Right atrium auricular region (tissue), 2 donors: ENCODE results near the gene CACNA2D4. TPM values are rescaled to one million over a fixed set of nuclear protein-coding genes. Genes with fewer than 3 reads are reported as not detected.

Experiments
- DNase-seq: peaks from one replicate; pipeline ENCODE4 v3.0.0-alpha.2; 2019; ENCODE audit warnings: low spot score
- H3K27ac ChIP-seq, 2 donors: fragments of 200-600 bp; sonication (generic); 1 replicate in 1 of 2; 2 replicates in 1 of 2; pipeline ENCODE4 v1.5.1; 2016 to 2019
- H3K27me3 ChIP-seq, 2 donors: fragments of 200-600 bp; sonication (generic); one replicate each; pipeline versions ENCODE4 v1.5.1 to v1.6.0; 2017 to 2019
- H3K36me3 ChIP-seq: fragments of 200-600 bp; sonication (generic); one replicate; pipeline ENCODE4 v1.5.1; 2016
- H3K4me1 ChIP-seq, 2 donors: fragments of 200-600 bp; sonication (generic); one replicate each; pipeline versions ENCODE4 v1.5.1 to v1.6.0; 2017 to 2019
- H3K4me3 ChIP-seq, 2 donors: fragments of 200-600 bp; sonication (generic); 1 replicate in 1 of 2; 2 replicates in 1 of 2; pipeline ENCODE4 v1.5.1; 2017 to 2019; ENCODE audit warnings: mild to moderate bottlenecking in 1 of 2, moderate library complexity in 1 of 2
- H3K9me3 ChIP-seq, 2 donors: fragments of 200-600 bp; sonication (generic); one replicate each; pipeline ENCODE4 v1.5.1; 2019
- total RNA-seq, 2 donors: library from RNA; depleted of rRNA; stranded (reverse); fragments of >200 nt; gene quantifications; one replicate each; pipeline ENCODE4 v1.1.0, GENCODE V29; 2016
- TF ChIP-seq, protein P1 (sequence below), 2 donors: fragments of 200-600 bp; sonication (generic); IDR thresholded peaks; one replicate each; pipeline ENCODE4 v1.5.1; 2019; ENCODE audit warnings: antibody characterized with exemption in 2 of 2

Gene CACNA2D4
- total RNA-seq, 2 donors from 2014 or later = 1.6 to 4.1 TPM

DNA sequence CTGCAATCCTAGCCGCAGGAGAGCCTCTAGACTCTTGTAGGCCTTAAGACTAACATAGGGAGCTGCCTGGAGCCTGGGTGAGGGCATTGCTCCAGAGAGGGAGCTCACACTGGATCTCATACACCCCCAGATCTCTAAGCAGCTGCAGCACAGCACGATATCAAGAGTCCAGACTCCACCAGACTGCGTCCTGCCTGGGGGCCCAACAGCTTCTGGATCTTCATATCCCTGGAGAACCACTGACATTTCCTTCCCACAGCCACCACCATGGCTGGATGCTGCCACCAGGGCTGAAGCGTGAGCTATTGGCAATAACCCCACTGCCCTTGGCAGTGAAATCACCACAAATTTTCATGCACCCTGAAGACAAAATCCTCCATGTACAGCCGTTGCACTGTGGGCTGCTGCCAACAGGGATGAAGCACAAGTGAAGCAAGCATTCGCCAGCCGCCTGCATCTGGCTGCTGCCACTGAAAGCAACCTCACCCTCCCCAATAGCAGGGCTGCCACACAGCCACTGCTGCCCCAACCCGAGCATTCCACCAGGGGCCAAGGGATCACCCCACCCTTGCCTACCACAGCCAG lies 28.2 kb downstream of the CACNA2D4 start:
- H3K27me3 ChIP-seq = no peaks in the 10 kb centered on the region
- H3K4me1 ChIP-seq = no peaks in the 10 kb centered on the region
- peaks cover 0 to 23% of the 10 kb centered on the region in 2 donors for H3K9me3 ChIP-seq
- H3K36me3 ChIP-seq = no peaks in the 10 kb centered on the region
- H3K4me3 ChIP-seq = no peak overlapping the region
- H3K27ac ChIP-seq = no peak overlapping the region
- TF ChIP-seq, protein P1, sequence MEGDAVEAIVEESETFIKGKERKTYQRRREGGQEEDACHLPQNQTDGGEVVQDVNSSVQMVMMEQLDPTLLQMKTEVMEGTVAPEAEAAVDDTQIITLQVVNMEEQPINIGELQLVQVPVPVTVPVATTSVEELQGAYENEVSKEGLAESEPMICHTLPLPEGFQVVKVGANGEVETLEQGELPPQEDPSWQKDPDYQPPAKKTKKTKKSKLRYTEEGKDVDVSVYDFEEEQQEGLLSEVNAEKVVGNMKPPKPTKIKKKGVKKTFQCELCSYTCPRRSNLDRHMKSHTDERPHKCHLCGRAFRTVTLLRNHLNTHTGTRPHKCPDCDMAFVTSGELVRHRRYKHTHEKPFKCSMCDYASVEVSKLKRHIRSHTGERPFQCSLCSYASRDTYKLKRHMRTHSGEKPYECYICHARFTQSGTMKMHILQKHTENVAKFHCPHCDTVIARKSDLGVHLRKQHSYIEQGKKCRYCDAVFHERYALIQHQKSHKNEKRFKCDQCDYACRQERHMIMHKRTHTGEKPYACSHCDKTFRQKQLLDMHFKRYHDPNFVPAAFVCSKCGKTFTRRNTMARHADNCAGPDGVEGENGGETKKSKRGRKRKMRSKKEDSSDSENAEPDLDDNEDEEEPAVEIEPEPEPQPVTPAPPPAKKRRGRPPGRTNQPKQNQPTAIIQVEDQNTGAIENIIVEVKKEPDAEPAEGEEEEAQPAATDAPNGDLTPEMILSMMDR (IDR thresholded peaks at IDR 0.05) = no peak
- peak; percentile 42 for DNase-seq

DNA sequence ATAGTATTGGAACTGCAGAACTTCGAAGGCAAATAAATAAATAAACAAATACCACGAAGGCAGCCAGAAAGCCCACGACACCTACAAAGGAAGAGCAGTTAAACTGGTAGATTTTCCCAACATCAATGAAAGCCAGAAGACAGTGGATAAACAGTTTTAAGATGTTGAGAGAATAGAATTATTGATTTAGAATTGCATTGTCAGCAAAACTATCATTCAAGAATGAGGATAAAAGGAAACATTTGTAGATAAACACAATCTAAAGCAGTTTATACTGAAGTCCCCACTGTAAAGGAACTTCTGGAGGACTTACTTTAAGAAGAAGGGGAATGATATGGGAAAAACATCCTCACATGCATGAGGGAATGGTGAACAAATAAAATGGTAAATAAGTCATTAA lies 29.5 kb downstream of the CACNA2D4 start:
- H3K9me3 ChIP-seq = peaks cover 0 to 23% of the 10 kb centered on the region in 2 donors
- no peak overlapping the region for H3K27ac ChIP-seq
- H3K27me3 ChIP-seq = no peaks in the 10 kb centered on the region
- H3K4me3 ChIP-seq = no peak overlapping the region
- TF ChIP-seq, protein P1 (IDR thresholded peaks at IDR 0.05) = no peak
- H3K4me1 ChIP-seq = no peaks in the 10 kb centered on the region
- no peaks in the 10 kb centered on the region for H3K36me3 ChIP-seq
- DNase-seq = no peak

GRCh38 chr12:1886396-1887008 lies 31.9 kb downstream of the CACNA2D4 start:
- DNase-seq = peak; percentile 9
- TF ChIP-seq, protein P1 (IDR thresholded peaks at IDR 0.05) = no peak

DNA sequence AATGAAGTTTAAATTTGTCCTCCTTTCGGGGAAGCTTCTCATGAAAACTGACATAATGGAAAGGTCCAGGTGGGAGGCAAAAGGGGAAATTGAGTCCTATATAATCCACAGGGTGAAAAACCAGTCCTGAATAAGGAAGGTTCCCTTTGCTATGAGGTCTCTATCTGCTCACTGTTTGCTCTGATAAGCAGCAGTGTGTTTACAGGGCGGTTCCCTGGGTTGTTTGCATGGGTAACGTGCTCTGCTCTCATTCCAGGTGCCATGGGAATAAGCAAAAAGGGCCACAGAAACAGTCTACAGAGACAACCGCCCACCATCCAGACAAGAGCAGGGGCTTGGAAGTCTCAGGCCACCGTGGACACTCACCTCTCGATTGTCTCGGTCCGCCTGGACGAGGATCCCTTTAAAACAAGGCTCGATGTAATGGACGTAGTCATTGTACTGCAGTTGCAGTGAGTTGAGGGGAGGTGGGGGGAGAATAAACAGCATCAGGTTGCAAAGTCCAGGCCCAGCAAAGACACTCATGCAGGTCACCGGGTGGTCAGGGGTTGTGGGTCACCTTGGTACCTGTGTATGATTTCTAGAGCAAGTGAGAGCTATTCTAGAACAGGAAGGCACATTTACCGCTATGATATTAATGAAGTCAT lies 32.7 kb downstream of the CACNA2D4 start:
- no peaks in the 10 kb centered on the region for H3K4me1 ChIP-seq
- DNase-seq = peak; percentile 23

More at GRCh38 chr12:1886396-1887008, 31.9 kb downstream of the CACNA2D4 start:
- H3K27ac ChIP-seq = no peak overlapping the region
- no peak overlapping the region for H3K4me3 ChIP-seq
- no peaks in the 10 kb centered on the region for H3K4me1 ChIP-seq
- H3K36me3 ChIP-seq = no peaks in the 10 kb centered on the region
- peaks cover 0 to 6% of the 10 kb centered on the region in 2 donors for H3K9me3 ChIP-seq
- H3K27me3 ChIP-seq = no peaks in the 10 kb centered on the region

DNA sequence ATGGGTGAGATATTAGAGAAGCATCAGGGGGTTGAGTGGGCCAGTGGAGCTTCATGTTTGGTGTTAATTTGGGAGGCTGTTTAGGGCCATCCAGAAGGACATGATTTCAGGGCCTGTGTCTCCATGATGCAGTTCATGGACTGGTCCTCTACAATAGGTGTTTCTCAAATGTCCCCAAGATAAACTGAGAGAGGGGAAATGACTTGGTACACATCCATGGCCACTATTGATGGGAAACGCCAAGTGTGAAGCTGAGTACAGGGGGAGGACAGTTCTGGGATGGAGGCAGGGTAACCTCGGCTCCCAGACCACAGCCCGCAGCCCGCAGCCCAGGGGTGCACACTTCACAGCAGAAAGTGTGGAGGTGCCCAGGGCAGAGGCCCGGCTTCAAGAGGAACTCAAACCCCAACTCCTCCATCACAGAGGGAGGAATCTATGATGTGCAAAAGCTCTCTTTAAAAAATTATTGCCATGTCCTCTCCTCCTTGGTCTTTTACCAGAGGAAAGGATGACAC lies 33.3 kb downstream of the CACNA2D4 start:
- Histone ChIP-seq H3K9me3 (no peaks in the 10 kb centered on the region), H3K36me3 (no peaks in the 10 kb centered on the region), H3K27me3 (no peaks in the 10 kb centered on the region), H3K4me3 (no peak overlapping the region), H3K4me1 (no peaks in the 10 kb centered on the region), H3K27ac (no peak overlapping the region)
- DNase-seq = peak; percentile 26
- TF ChIP-seq, protein P1 (IDR thresholded peaks at IDR 0.05) = no peak

More for the DNA sequence above, 32.7 kb downstream of the CACNA2D4 start:
- no peaks in the 10 kb centered on the region for H3K36me3 ChIP-seq
- no peak overlapping the region for H3K27ac ChIP-seq
- no peak overlapping the region for H3K4me3 ChIP-seq
- TF ChIP-seq, protein P1 (IDR thresholded peaks at IDR 0.05) = no peak
- no peaks in the 10 kb centered on the region for H3K9me3 ChIP-seq
- no peaks in the 10 kb centered on the region for H3K27me3 ChIP-seq
